HEK293T (cell line): ENCODE results near the gene SMIM1.

Experiments used
- ARNT ChIP-seq: fragments of 450-650 bp; IDR thresholded peaks from 2 replicates; pipeline ENCODE4 v1.6.1; 2017; ENCODE audit warnings: mild to moderate bottlenecking
- BHLHE40 ChIP-seq: fragments of 450-650 bp; IDR thresholded peaks from 2 replicates; pipeline ENCODE4 v1.6.1; 2016; ENCODE audit warnings: mild to moderate bottlenecking, moderate library complexity, borderline replicate concordance
- CTBP1 ChIP-seq: fragments of 450-650 bp; IDR thresholded peaks from 2 replicates; pipeline ENCODE4 v1.6.1; 2016; ENCODE audit warnings: borderline replicate concordance
- ELF4 ChIP-seq: fragments of 450-650 bp; IDR thresholded peaks from 2 replicates; pipeline ENCODE4 v1.6.1; 2017; ENCODE audit warnings: antibody characterized with exemption
- FOXA1 ChIP-seq: fragments of 450-650 bp; IDR thresholded peaks from 2 replicates; pipeline ENCODE4 v1.6.1; 2016; ENCODE audit warnings: mild to moderate bottlenecking
- FOXK2 ChIP-seq: fragments of 450-650 bp; IDR thresholded peaks from 2 replicates; pipeline ENCODE4 v1.6.1; 2016; ENCODE audit warnings: mild to moderate bottlenecking
- FOXM1 ChIP-seq: fragments of 450-650 bp; IDR thresholded peaks from 2 replicates; pipeline ENCODE4 v1.6.1; 2017; ENCODE audit warnings: mild to moderate bottlenecking, borderline replicate concordance
- HDGF ChIP-seq: fragments of 450-650 bp; IDR thresholded peaks from 2 replicates; pipeline ENCODE4 v1.6.1; 2017; ENCODE audit warnings: antibody characterized with exemption, borderline replicate concordance
- NFRKB ChIP-seq: fragments of 450-650 bp; IDR thresholded peaks from 2 replicates; pipeline ENCODE4 v1.6.1; 2016; ENCODE audit warnings: mild to moderate bottlenecking, moderate library complexity
- PKNOX1 ChIP-seq: fragments of 450-650 bp; IDR thresholded peaks from 2 replicates; pipeline ENCODE4 v1.6.1; 2016
- SP1 ChIP-seq: fragments of 450-650 bp; IDR thresholded peaks from 2 replicates; pipeline ENCODE4 v1.6.1; 2017
- SUZ12 ChIP-seq: fragments of 450-650 bp; IDR thresholded peaks from 2 replicates; pipeline ENCODE4 v1.6.1; 2016; ENCODE audit warnings: mild to moderate bottlenecking
- ZNF384 ChIP-seq: fragments of 450-650 bp; IDR thresholded peaks from 2 replicates; pipeline ENCODE4 v1.6.1; 2016

- TF ChIP-seq HDGF (no peak), FOXK2 (no peak), PKNOX1 (no peak), NFRKB (no peak), FOXM1 (no peak), ELF4 (no peak), SUZ12 (no peak), ZNF384 (no peak), FOXA1 (no peak), ARNT (no peak), SP1 (no peak), CTBP1 (no peak), BHLHE40 (no peak)
Observed at GRCh38 chr1:3752400-3752945, 20.1 kb upstream of the SMIM1 start, which contains the start of gene CCDC27.
